Esophagus (tissue), 2 donors: Measurements from ENCODE around the gene HPS5. TPM values are rescaled to one million over a fixed set of nuclear protein-coding genes. Genes with fewer than 3 reads are reported as not detected.
"Not testable (repeated sequence)": the region's sequence is repeated elsewhere in the genome, so short reads cannot be mapped to it uniquely, and the experiment has no call there.

Experiments
- H3K27ac ChIP-seq, 2 donors: one replicate each; pipeline ENCODE4 v1.5.1; 2013; ENCODE audit warnings: low read depth in 2 of 2, mild to moderate bottlenecking in 2 of 2, inconsistent platforms in 1 of 2, low read length in 1 of 2, moderate library complexity in 1 of 2
- H3K27me3 ChIP-seq, 2 donors: one replicate each; pipeline ENCODE4 v1.6.1; 2013; ENCODE audit warnings: low read length in 2 of 2, control low read depth in 1 of 2, mild to moderate bottlenecking in 1 of 2; ENCODE audit not compliant: insufficient read depth in 2 of 2, control insufficient read depth in 1 of 2
- H3K36me3 ChIP-seq, 2 donors: one replicate each; pipeline ENCODE4 v1.6.1; 2013; ENCODE audit warnings: low read length in 1 of 2; ENCODE audit not compliant: control insufficient read depth in 2 of 2, insufficient read depth in 2 of 2
- H3K4me1 ChIP-seq, 2 donors: one replicate each; pipeline ENCODE4 v1.6.1; 2013; ENCODE audit warnings: low read length in 1 of 2; ENCODE audit not compliant: control insufficient read depth in 2 of 2, insufficient read depth in 2 of 2
- H3K4me3 ChIP-seq, 2 donors: one replicate each; pipeline ENCODE4 v1.5.1; 2013; ENCODE audit warnings: low read length in 2 of 2, mild to moderate bottlenecking in 2 of 2, low read depth in 1 of 2, moderate library complexity in 1 of 2
- H3K9me3 ChIP-seq, 2 donors: one replicate each; pipeline ENCODE4 v1.6.1; 2013; ENCODE audit warnings: mild to moderate bottlenecking in 2 of 2, low read depth in 1 of 2, low read length in 1 of 2, moderate library complexity in 1 of 2; ENCODE audit not compliant: control insufficient read depth in 2 of 2, insufficient read depth in 1 of 2
- WGBS, 2 donors: extraction: QIAGEN DNeasy Blood & Tissue Kit; methylation state at CpG; one replicate each; pipeline ENCODE4 v1.1.7; 2013; 5-methylcytosine and 5-hydroxymethylcytosine counted together
- polyA plus RNA-seq, 2 donors: library from polyadenylated mRNA; stranded (reverse); fragments of 200-250 nt; gene quantifications; one replicate each; pipeline ENCODE4 v1.2.3, GENCODE V29; 2013
- donor health status: healthy with polysubstance abuse.
- donor health status: Bipolar disorder and iron deficiency.

The HPS5 gene
- polyA plus RNA-seq, 2 donors = 6.6 to 6.9 TPM

DNA sequence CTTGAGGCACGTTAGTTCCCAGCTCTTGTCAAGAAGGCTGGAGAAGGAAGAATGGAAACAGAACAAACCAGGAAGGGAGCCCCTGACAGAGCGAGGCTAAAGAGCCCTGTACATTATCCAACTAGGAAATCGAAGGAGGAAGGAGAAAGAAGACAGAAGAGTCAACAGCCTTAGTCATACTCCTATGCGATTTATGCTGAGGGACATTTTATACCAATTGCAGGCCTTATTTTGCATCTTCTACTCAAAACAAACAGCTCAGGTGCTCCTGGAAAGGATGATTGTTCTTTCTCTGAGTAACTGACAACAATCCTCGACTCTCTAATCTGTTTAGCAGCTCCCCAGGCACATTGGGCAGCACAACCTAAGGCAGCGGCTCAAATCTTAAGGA, 74.8 kb downstream of the HPS5 start:
- H3K4me3 ChIP-seq, H3K36me3 ChIP-seq, H3K4me1 ChIP-seq, H3K27me3 ChIP-seq, H3K9me3 ChIP-seq, H3K27ac ChIP-seq: not testable (repeated sequence)
- WGBS, 2 donors = 42 to 62% methylated on average over 2 to 3 of the region's 6 CpGs

DNA sequence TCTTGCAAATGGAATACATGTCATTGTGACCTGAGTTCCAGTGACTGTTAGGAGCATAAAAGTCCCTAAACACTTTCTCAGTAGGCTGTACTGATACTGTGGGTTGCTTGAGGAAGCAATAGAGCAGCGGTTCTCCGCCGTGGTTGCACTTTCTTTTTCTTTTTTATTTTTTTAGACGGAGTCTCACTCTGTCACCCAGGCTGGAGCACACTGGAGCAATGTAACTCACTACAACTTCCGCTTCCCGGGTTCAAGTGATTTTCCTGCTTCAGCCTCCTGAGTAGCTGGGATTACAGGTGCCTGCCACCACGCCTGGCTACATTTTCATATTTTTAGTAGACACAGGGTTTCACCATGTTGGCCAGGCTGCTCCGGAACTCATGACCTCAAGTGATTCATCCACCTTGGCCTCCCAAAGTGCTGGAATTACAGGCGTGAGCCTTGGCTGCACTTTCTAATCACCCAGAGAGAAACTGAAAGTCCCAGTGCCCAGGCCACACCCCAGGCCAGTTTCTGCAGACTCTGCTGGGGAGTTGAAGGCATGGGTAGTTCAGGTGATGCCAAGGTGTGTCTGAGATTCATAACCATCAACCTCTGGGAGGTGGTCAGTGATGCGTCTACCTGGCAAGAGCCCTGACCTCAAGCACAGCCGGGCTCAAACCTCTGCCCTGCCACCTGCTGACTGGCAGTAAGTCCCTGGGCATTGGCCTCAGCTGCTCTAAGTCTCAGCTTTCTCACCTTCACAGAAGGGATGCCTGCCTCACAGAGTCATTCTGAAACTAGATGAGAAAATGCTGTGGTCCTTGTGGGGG, 75.4 kb downstream of the HPS5 start:
- not testable (repeated sequence) for H3K36me3 ChIP-seq, H3K4me1 ChIP-seq, H3K9me3 ChIP-seq, H3K4me3 ChIP-seq, H3K27me3 ChIP-seq
- H3K27ac ChIP-seq = peak overlapping the region; percentile 31 to 41
- WGBS, 2 donors = 64 to 69% methylated on average over 10 to 11 of the region's 11 CpGs

DNA sequence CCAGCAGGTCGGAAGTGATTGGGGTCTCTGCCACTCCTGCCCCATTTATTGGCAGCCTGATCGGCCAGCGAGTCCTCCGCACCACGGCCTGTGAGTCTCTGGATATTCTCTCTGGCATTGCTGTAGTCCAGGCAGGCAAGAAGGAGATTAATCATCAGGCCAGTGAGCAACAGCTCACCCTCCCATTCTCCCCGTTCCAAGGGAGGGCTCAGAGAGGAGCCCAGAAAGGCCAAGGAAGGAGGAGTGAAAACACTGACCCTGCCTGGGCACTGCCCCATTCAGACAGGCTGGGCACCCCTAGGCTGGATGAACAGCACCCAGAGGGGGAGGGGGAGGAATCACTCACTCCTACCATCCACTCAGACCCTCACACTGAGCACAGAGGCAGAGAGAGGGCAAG, 76.5 kb downstream of the HPS5 start:
- Histone ChIP-seq H3K4me3 (no peak overlapping the region), H3K27ac (no peak overlapping the region), H3K4me1 (no peaks in the 10 kb centered on the region), H3K27me3 (no peaks in the 10 kb centered on the region), H3K36me3 (no peaks in the 10 kb centered on the region), H3K9me3 (no peaks in the 10 kb centered on the region)
- WGBS, 2 donors = 65 to 70% methylated on average over 6 of the region's 6 CpGs

DNA sequence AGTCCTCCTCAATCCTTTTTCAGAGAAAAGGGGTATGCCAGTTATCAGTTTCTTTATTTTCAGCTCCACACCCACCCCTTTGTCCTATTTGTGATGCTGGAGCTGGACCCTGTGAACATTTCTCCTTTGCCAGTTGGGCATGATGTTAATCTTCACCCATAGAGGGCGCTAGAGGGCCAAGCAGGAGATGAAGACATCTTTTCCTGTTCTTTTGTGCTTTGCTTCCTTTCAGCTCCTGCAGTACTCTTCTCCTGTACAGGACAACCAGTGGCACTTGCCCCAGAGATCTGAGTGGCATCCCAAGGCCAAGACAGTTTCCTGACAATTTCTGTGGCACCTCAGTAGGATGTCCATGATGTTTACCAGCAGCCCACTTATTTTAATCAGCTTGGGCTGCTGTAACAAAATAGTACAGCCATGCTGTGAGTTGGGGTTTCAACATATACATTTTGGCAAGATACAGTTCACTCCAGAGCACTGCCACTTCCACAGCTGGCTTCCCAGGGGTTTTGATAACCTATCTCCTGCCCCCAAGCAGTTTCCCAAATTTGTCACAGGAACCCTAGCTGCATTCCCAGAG, 78.1 kb downstream of the HPS5 start:
- 0 to 2% methylated on average over 1 of the region's 1 CpG for WGBS, 2 donors
- H3K36me3 ChIP-seq = no peaks in the 10 kb centered on the region
- H3K27ac ChIP-seq = no peak overlapping the region
- no peaks in the 10 kb centered on the region for H3K27me3 ChIP-seq
- no peaks in the 10 kb centered on the region for H3K9me3 ChIP-seq
- H3K4me1 ChIP-seq = no peaks in the 10 kb centered on the region
- no peak overlapping the region for H3K4me3 ChIP-seq

DNA sequence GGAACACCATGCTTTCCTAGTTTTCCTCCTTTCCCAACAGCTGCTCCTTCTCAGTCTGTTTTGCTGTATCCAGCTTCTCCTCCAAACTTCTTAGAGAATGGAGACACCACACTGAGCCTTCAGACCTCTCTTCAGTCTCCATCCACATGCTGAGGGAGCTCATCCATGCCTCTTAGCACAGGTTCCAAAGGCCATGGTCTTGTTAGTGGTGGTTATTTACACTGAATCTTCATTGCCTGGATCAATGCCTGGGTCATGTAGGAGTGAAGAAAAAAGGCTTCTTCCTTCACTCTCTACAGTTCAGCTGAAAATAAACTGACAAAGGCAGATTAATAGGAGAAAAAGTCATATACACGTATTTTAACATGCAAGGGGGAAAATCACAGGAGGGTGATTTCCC, 82.3 kb downstream of the HPS5 start:
- H3K4me3 ChIP-seq = no peak overlapping the region
- H3K4me1 ChIP-seq = no peaks in the 10 kb centered on the region
- H3K27ac ChIP-seq = no peak overlapping the region
- no peaks in the 10 kb centered on the region for H3K27me3 ChIP-seq
- no peaks in the 10 kb centered on the region for H3K36me3 ChIP-seq
- WGBS, 2 donors = 84 to 93% methylated on average over 1 of the region's 1 CpG
- H3K9me3 ChIP-seq = no peaks in the 10 kb centered on the region

DNA sequence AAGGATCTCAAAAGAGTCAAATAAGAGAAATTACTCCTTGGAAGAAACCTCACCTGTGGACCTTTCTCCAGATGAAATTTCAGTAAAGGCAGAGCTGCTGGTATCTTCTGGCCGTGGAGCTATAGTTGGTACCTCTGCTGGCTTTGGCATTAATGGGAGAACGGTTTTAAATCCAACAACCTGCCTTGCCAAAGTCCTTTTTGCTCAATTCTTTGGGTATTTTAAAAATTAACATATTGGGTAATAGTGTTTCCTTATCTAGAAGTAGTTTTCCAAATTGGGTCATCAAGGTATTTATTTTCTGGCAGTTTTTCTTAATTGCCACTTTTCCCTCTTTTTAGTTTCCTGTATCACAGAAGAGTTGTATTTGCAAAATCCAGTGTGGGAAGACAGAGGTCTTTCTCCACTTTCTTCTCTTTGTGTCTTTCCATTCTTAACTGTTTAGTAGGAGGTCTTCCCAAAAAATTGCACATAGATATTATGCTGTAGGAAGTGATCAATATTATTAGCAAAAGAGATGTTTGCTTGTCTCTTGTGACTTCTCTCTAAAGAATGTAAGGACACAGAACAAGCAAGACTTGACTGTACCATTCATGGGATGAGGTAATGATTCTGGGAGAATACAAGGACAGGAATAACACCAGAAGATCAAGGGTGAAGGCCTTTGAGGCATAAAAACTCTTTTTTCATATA, 85.1 kb downstream of the HPS5 start, which contains the start of gene SAA4:
Gene SAA4 (minus strand): TSS at position 139 of the 693 bp plus-strand sequence. CDS start 876 bp downstream, outside the sequence.
- no peaks in the 10 kb centered on the region for H3K4me1 ChIP-seq
- WGBS, 2 donors = 65 to 73% methylated on average over 2 of the region's 2 CpGs
- H3K9me3 ChIP-seq = no peaks in the 10 kb centered on the region
- no peaks in the 10 kb centered on the region for H3K36me3 ChIP-seq
- H3K27ac ChIP-seq = no peak within 1 kb of the TSS
- no peak within 1 kb of the TSS for H3K4me3 ChIP-seq
- no peaks in the 10 kb centered on the region for H3K27me3 ChIP-seq

DNA sequence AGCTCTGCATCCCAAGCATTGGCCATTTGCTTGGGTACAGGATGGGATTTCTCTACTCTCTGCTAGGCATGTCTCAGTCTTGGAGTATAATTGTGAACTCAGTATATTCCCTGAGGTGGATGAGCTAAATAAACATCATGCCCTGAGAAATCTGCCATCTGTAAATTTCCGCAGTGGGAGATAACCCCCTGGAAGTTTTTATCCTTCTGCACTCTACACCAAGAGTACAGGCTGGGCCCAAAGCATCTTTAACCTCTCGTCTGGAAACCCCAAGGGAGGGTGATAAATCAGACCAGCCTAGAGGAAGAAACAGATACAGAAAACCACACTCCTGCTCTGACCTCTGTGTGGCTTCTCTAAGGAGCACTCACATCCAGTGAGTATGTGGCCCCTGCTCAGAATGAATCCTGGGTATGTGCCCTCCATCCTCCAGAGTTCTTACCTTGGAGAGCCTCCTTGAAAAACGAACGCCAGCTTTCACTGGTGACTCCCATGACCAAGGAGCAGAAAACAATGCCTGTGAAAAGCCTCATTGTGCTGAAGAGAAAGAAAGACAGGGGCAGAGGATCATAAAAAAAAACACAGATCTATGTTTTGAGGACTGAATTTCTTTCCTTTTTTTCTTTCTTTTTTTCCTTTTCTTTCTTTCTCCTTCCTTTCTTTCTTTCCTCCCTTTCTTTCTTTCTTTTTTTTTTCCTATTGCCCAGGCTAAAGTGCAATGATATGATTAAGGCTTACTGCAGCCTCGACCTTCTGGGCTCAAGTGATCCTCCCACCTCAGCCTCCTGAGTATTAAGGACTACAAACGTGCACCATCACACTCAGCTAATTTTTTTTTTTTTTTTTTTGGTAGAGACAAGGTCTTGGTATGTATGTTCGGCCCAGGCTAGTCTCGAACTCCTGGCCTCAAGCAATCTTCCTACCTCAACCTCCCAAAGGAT, 86.3 kb downstream of the HPS5 start:
- Histone ChIP-seq H3K27ac (no peak overlapping the region), H3K9me3 (no peaks in the 10 kb centered on the region), H3K4me1 (no peaks in the 10 kb centered on the region), H3K27me3 (no peaks in the 10 kb centered on the region), H3K36me3 (no peaks in the 10 kb centered on the region), H3K4me3 (no peak overlapping the region)
- 55 to 56% methylated on average over 8 of the region's 8 CpGs for WGBS, 2 donors

DNA sequence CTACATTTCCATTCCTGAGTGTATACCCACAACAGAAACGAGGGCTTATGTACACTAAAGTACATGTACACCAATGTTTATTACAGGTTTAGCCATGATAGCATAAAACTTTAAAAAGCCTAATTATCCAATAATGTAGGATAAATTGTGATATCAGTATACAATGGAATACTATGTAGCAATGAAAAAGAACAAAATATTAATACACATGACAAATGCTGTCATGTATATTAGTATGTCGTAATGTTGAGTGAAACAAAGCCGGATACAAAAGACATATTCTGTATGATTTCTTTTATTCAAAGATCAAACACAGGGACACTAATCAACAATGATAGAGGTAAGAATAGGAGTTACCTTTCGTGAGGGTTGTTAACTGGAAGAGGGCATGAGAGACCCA, 88.0 kb downstream of the HPS5 start:
- no peaks in the 10 kb centered on the region for H3K27me3 ChIP-seq
- H3K9me3 ChIP-seq = no peaks in the 10 kb centered on the region
- H3K27ac ChIP-seq = no peak overlapping the region
- no peaks in the 10 kb centered on the region for H3K36me3 ChIP-seq
- H3K4me3 ChIP-seq = no peak overlapping the region
- 92 to 94% methylated on average over 4 of the region's 4 CpGs for WGBS, 2 donors
- H3K4me1 ChIP-seq = no peaks in the 10 kb centered on the region

DNA sequence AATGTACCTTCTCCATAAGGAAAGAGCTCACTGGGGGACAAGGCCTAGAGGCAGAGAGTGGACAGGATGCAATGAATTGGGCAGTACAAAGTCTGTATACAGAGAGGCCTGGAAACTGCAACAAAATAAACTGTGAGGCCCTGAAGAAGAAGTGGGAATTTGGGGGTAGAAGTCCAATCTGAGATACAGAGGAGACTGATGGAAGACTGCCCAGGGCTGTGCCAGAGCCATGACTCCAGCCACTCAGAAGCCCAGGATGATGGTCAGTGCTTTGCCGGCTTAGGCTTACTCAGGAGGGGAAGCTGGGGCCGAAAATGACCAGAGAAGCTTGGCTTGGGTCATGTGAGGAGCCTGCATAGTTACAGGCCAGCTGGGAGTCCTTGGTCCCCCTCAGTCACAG, 91.1 kb downstream of the HPS5 start:
- no peaks in the 10 kb centered on the region for H3K27me3 ChIP-seq
- H3K9me3 ChIP-seq = no peaks in the 10 kb centered on the region
- 88 to 96% methylated on average over 2 of the region's 2 CpGs for WGBS, 2 donors
- no peak overlapping the region for H3K4me3 ChIP-seq
- H3K36me3 ChIP-seq = no peaks in the 10 kb centered on the region
- H3K27ac ChIP-seq = no peak overlapping the region
- no peaks in the 10 kb centered on the region for H3K4me1 ChIP-seq
